ENCODE results near the gene GABRA5.

DNA sequence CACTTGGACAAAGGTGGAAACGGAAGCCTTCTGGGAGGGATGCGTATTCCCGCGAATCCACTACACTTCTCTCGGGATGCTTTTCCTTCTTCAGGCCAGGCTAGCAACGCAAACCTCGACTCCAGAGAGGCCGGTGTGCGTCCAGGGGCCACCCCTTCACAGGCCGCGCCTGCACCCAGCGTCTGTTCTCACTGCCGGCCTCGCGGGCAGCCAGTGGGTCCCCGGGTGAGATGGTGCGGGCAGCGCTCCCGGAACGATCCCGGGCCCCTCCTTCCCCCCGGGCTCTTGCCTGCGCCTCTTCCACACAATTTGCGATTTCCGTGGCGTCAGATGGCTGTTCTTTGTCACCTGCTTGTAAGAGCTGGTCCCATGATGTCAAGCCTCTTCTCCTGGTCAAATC is 27.3 kb downstream of the GABRA5 start:
- TF ChIP-seq SMC3 (conservative IDR thresholded peaks at IDR 0.05; ENCODE audit: poor library complexity) (no peak), POLR2AphosphoS5 (IDR thresholded peaks at IDR 0.05) (no peak), EZH2 (IDR thresholded peaks at IDR 0.05; ENCODE audit: borderline replicate concordance, insufficient read depth, low read length, poor library complexity, severe bottlenecking) (no peak), MXI1 (conservative IDR thresholded peaks at IDR 0.05; ENCODE audit: poor library complexity, severe bottlenecking) (no peak)
- TF ChIP-seq, protein P1, sequence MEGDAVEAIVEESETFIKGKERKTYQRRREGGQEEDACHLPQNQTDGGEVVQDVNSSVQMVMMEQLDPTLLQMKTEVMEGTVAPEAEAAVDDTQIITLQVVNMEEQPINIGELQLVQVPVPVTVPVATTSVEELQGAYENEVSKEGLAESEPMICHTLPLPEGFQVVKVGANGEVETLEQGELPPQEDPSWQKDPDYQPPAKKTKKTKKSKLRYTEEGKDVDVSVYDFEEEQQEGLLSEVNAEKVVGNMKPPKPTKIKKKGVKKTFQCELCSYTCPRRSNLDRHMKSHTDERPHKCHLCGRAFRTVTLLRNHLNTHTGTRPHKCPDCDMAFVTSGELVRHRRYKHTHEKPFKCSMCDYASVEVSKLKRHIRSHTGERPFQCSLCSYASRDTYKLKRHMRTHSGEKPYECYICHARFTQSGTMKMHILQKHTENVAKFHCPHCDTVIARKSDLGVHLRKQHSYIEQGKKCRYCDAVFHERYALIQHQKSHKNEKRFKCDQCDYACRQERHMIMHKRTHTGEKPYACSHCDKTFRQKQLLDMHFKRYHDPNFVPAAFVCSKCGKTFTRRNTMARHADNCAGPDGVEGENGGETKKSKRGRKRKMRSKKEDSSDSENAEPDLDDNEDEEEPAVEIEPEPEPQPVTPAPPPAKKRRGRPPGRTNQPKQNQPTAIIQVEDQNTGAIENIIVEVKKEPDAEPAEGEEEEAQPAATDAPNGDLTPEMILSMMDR (IDR thresholded peaks at IDR 0.05; ENCODE audit: poor library complexity, severe bottlenecking) = no peak

Data from neural cell (in vitro differentiated cells).